NT2/D1 (cell line): Measurements from ENCODE around the gene LRRC4B.

ENCODE experiments used
- SUZ12 ChIP-seq: IDR thresholded peaks from 2 replicates; pipeline ENCODE4 v1.6.1; 2011; ENCODE audit not compliant: insufficient read length, insufficient read depth; ENCODE audit errors: extremely low read depth
- YY1 ChIP-seq: IDR thresholded peaks from 2 replicates; pipeline ENCODE4 v1.6.1; 2011; ENCODE audit not compliant: insufficient read length, insufficient read depth

DNA sequence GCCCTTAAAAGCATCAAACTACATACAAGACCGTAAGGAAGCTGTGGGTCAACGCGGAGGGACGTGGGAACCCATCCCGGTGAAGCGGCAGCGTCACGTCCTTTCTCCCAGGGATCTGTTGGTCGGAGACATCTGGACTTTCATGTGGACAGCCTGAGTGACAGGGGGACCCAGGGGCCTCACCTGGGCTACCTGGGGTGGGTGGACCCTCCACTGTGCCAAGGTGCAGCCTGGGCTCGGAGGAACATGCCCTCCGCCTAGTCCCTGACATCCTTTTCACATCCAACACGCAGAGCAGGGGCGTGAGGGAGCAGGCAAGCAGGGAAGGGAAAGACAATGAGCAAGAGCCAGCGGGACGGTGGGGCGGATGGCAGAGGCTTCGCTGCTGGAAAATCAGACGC is 77.8 kb downstream of the LRRC4B start:
- no peak for TF ChIP-seq YY1
- TF ChIP-seq SUZ12 = no peak
